Left ventricle myocardium inferior (tissue), 1 donor: Measurements from ENCODE around the gene SRPK2. TPM values are rescaled to one million over a fixed set of nuclear protein-coding genes. Genes with fewer than 3 reads are reported as not detected.
"Not testable (repeated sequence)": the region's sequence is repeated elsewhere in the genome, so short reads cannot be mapped to it uniquely, and the experiment has no call there.

ENCODE experiments used
- DNase-seq: peaks from one replicate; pipeline ENCODE4 v3.0.0-alpha.2; 2020
- H3K27ac ChIP-seq: fragments of 200-600 bp; replicated peaks from 2 replicates; pipeline ENCODE4 v1.8.0; 2021
- H3K27me3 ChIP-seq: fragments of 200-600 bp; 2 replicates; pipeline ENCODE4 v1.8.0; 2021; ENCODE audit warnings: low read depth
- H3K36me3 ChIP-seq: fragments of 200-600 bp; 2 replicates; pipeline ENCODE4 v1.8.0; 2021
- H3K4me1 ChIP-seq: fragments of 200-600 bp; 2 replicates; pipeline ENCODE4 v1.8.0; 2021
- H3K4me3 ChIP-seq: fragments of 200-600 bp; 2 replicates; pipeline ENCODE4 v1.8.0; 2021; ENCODE audit warnings: mild to moderate bottlenecking, moderate library complexity
- H3K9me3 ChIP-seq: fragments of 200-600 bp; replicated peaks from 2 replicates; pipeline ENCODE4 v1.8.0; 2021
- intact Hi-C: fragments of 100-400 bp; cut with micrococcal nuclease; formaldehyde crosslinking; loops from one replicate; pipeline ENCODE4 v1.11.0; 2022
- long read RNA-seq: library from polyadenylated mRNA; unstranded; transcript quantifications from one replicate; pipeline ENCODE4 v2.0.0, GENCODE V29; 2021
- total RNA-seq: library from RNA; stranded (reverse); fragmentation: NEBNext Ultra II Directional; extraction: Animal tissue kit (Norgen Biotek cat#: 25700); gene quantifications from one replicate; pipeline ENCODE4 v1.2.1, GENCODE V29; 2021
- TF ChIP-seq, protein P1 (sequence below): fragments of 200-600 bp; IDR thresholded peaks from 2 replicates; pipeline ENCODE4 v1.8.0; 2021; ENCODE audit warnings: antibody characterized with exemption, mild to moderate bottlenecking, borderline replicate concordance
- donor health status: DM: no; HTN: yes; CAD: no; lungs with severe emphysema.

Gene SRPK2
- total RNA-seq, result 34.3 TPM
- long read RNA-seq, transcript SRPK2-202 (16 exons, 3,650 nt), result major isoform, 16 of 56 reads
- long read RNA-seq, partial matches to known transcripts, result 7 of 56 reads
- long read RNA-seq, other reads (novel, unspliced or antisense), result 31 of 56 reads

DNA sequence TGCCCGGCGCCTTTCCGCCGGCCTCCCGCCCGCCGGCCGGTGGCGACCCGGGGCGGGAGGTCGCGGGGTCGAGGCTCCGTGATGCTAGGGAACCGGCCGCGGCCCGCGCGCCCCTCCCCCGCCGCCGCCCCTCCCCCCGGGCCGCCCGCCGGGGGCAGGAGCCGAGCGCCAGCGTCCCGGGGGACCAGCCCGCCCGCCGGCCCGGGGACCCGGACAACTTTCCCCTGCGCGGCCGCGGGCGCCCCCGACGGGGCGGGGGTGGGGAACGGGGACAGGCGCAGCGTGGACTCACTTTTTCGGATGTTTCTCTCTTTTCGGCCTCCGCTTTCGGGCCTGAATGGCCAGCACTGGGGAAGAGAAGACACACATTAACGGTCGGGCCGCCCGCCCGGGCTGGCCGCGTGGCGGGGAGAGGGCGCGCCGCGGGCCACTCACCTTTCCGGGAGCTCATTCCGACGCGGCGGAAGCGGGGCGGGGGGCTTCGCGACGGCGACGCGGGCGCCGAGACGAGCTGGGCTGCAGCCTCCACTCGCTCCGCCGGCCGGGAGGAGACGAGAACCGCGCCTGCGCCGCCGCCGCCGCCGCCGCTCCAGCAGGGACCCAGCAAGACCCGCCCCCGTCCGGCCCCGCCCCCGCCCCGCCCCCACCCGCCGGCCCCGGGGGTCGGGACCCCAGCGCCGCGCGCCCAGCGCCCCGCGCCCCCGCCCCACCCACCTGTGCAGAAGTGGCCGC lies at the start of gene SRPK2:
Gene SRPK2, minus strand, starts transcription at position 566 of the 732 bp plus-strand sequence.
- Histone ChIP-seq H3K27me3 (no peaks in the 10 kb centered on the region), H3K4me3 (peak within 1 kb of the TSS; percentile 97), H3K4me1 (peaks cover 21% of the 10 kb centered on the region), H3K9me3 (no peaks in the 10 kb centered on the region), H3K36me3 (no peaks in the 10 kb centered on the region), H3K27ac (peak within 1 kb of the TSS; percentile 88)
- peak; percentile 84 for DNase-seq
- TF ChIP-seq, protein P1, sequence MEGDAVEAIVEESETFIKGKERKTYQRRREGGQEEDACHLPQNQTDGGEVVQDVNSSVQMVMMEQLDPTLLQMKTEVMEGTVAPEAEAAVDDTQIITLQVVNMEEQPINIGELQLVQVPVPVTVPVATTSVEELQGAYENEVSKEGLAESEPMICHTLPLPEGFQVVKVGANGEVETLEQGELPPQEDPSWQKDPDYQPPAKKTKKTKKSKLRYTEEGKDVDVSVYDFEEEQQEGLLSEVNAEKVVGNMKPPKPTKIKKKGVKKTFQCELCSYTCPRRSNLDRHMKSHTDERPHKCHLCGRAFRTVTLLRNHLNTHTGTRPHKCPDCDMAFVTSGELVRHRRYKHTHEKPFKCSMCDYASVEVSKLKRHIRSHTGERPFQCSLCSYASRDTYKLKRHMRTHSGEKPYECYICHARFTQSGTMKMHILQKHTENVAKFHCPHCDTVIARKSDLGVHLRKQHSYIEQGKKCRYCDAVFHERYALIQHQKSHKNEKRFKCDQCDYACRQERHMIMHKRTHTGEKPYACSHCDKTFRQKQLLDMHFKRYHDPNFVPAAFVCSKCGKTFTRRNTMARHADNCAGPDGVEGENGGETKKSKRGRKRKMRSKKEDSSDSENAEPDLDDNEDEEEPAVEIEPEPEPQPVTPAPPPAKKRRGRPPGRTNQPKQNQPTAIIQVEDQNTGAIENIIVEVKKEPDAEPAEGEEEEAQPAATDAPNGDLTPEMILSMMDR, result no peak
- intact Hi-C loops, result no loop called here

DNA sequence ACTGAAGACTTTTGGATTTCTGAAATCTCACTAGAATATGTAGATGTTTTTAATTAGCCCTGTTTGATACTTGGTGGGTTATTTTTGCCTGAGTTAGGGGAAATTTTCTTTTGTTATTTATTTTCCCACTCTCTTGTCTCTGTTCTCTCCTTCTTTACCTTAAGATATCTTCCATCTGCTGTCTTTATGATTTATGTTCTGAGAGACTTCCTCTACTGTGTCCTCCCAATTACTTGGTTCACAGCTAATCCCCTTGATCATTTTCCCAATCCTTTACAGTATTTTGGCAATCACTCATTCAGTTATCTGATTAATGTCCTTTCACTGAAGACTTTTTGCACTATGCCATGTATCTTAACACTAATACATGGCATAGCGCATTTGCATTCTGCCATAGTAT lies 49.5 kb upstream of the SRPK2 start:
- H3K4me3 ChIP-seq, result no peak overlapping the region
- no peaks in the 10 kb centered on the region for H3K36me3 ChIP-seq
- DNase-seq, result no peak
- TF ChIP-seq, protein P1, result no peak
- H3K9me3 ChIP-seq, result no peaks in the 10 kb centered on the region
- H3K27ac ChIP-seq, result no peak overlapping the region
- H3K27me3 ChIP-seq, result no peaks in the 10 kb centered on the region
- intact Hi-C loops, result no loop called here
- H3K4me1 ChIP-seq, result no peaks in the 10 kb centered on the region

DNA sequence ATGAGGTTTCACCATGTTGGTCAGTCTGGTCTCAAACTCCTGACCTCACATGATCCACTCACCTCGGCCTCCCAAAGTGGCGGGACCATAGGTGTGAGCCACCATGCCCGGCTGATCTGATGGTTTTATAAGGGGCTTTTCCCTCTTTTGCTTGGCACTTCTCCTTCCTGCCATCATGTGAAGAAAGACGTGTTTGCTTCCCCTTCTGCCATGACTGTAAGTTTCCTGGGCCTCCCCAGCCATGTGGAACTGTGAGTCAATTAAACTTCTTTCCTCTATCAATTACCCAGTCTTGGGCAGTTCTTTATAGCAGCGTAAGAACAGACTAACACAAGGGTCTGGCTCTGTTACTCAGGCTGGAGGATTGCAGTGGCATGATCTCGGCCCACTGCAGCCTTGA lies 48.6 kb upstream of the SRPK2 start:
- intact Hi-C loops, result not testable (repeated sequence)

DNA sequence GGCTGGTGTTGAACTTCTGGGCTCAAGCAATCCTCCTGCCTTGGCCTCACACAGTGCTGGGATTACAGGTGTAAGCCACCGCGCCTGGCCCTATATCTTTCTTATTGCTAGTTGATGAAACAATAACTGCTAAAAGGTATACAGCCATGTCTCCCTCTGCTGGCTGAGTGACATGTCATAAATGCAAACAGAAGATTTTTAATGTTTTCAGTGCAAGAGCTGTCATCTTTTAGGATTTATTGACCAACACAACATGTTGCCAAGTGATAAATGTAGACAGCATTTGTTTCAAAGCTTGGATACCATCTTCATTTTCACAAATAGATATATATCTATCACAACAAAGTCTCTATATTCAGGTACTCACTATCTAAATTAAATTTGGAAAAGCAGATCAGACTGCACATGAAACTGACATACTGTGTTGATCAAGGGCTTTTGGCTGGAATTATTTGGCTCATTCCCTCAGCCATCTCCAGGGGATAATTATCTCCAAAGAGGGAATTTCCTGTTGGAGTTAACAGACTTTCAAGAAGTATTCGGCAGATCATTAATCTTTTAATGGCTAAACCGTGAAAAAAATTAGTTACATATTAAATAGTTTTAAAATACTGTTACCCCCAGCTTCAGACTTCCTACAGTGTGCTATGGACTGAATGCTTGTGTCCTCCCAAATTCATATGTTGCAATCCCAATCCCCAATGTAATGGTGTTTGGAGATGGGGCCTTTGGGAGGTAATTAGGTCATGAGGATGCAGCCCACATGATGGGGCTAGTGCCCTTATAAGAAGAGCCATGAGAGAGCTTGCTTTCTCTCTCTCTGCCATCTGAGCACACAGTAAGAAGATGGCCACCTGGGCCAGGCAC lies 41.3 kb upstream of the SRPK2 start:
- TF ChIP-seq, protein P1, result peak; percentile 68
- intact Hi-C loops, result no loop called here
- no peaks in the 10 kb centered on the region for H3K36me3 ChIP-seq
- no peak overlapping the region for H3K27ac ChIP-seq
- no peaks in the 10 kb centered on the region for H3K9me3 ChIP-seq
- no peak overlapping the region for H3K4me3 ChIP-seq
- no peak for DNase-seq
- no peaks in the 10 kb centered on the region for H3K27me3 ChIP-seq
- peaks cover 11% of the 10 kb centered on the region for H3K4me1 ChIP-seq

More for the DNA sequence above, 48.6 kb upstream of the SRPK2 start:
- H3K4me1 ChIP-seq, DNase-seq, H3K4me3 ChIP-seq, H3K9me3 ChIP-seq, H3K27ac ChIP-seq, H3K27me3 ChIP-seq, H3K36me3 ChIP-seq: not testable (repeated sequence)

DNA sequence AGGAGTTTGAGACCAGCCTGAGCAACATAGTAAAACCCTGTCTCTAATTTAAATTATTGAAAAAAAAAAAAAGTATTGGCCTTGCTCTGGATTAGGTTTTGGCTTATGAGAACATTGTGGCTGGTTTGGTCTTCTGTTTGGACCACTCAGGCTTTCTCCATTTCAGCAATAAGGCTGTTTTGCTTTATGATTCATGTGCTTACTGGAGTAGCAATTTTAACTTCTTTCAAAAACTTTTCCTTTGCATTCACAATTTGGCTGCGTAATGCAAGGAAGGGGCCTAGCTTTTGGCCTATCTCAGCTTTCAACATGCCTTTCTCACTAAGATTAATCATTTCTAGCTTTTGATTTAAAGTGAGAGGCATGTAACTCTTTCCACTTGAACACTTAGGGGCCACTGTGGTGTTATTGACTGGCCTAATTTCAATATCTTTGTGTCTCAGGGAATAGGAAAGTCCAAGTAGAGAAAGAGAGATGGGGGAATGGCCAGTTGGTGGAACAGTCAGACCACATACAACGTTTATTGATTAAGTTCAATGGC lies 38.0 kb upstream of the SRPK2 start:
- Histone ChIP-seq H3K36me3 (no peaks in the 10 kb centered on the region), H3K4me3 (no peak overlapping the region), H3K27me3 (no peaks in the 10 kb centered on the region), H3K27ac (no peak overlapping the region), H3K9me3 (no peaks in the 10 kb centered on the region), H3K4me1 (peaks cover 11% of the 10 kb centered on the region)
- DNase-seq, result no peak
- TF ChIP-seq, protein P1, result no peak
- intact Hi-C loops, result no loop called here
